Epithelial cell of proximal tubule (primary cell): ENCODE data around the gene PSMA5. TPM values are rescaled to one million over a fixed set of nuclear protein-coding genes. Genes with fewer than 3 reads are reported as not detected.

Source experiments
- DNase-seq: peaks from one replicate; pipeline ENCODE4 v3.0.0-alpha.2; 2011; ENCODE audit warnings: low read depth
- H3K4me3 ChIP-seq: 2 replicates; pipeline ENCODE4 v1.5.1; 2011; ENCODE audit warnings: low read depth, mild to moderate bottlenecking, low read length
- total RNA-seq: library from RNA; depleted of rRNA; stranded (reverse); fragments of >200 nt; gene quantifications from 2 replicates; pipeline ENCODE4 v1.2.3, GENCODE V29; 2015
- TF ChIP-seq, protein P1 (sequence below): conservative IDR thresholded peaks from 2 replicates; pipeline ENCODE4 v1.5.1; 2012; ENCODE audit warnings: low read depth, mild to moderate bottlenecking, low read length

The PSMA5 gene
- total RNA-seq, 1 donor from 2014 or later: 67.5 TPM

DNA sequence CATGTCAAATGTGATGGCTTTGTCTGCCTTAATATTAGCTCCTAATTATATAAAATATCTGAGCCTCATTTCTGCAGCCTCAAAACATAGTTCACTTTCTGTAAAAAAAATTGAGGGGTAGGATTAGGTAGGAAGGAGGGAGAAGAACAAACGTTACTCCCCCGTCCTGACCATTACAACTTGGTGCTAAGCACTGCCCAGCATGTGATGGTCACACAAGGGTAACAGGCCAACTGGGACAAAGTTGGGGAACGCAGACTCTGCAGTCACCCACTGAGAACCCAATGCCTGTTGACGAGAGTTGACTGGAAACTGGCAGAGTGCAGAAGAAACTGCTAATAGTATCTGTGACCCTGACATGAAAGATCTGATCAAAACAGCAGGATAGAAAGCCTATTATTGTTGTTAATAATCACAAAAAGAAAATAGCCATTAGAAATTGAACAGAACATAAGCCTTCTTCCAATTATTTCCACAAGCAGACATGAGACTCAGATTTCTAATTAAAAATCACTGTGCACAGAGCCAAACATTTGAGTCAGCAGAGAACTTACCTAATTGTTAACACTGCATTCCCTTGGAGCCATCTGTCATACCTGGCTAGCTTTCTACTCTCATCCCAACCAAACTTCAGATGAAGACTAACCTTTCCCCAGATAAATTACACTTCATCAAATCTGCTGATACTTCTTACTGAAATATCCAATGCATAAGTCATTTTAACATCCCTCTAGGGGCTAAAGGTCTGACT, 34.0 kb downstream of the PSMA5 start:
- peak overlapping the region; percentile 21 for H3K4me3 ChIP-seq
- TF ChIP-seq, protein P1, sequence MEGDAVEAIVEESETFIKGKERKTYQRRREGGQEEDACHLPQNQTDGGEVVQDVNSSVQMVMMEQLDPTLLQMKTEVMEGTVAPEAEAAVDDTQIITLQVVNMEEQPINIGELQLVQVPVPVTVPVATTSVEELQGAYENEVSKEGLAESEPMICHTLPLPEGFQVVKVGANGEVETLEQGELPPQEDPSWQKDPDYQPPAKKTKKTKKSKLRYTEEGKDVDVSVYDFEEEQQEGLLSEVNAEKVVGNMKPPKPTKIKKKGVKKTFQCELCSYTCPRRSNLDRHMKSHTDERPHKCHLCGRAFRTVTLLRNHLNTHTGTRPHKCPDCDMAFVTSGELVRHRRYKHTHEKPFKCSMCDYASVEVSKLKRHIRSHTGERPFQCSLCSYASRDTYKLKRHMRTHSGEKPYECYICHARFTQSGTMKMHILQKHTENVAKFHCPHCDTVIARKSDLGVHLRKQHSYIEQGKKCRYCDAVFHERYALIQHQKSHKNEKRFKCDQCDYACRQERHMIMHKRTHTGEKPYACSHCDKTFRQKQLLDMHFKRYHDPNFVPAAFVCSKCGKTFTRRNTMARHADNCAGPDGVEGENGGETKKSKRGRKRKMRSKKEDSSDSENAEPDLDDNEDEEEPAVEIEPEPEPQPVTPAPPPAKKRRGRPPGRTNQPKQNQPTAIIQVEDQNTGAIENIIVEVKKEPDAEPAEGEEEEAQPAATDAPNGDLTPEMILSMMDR: no peak
- no peak for DNase-seq

GRCh38 chr1:109391626-109392025, 34.6 kb downstream of the PSMA5 start:
- no peak overlapping the region for H3K4me3 ChIP-seq
- no peak for DNase-seq
- TF ChIP-seq, protein P1: no peak

DNA sequence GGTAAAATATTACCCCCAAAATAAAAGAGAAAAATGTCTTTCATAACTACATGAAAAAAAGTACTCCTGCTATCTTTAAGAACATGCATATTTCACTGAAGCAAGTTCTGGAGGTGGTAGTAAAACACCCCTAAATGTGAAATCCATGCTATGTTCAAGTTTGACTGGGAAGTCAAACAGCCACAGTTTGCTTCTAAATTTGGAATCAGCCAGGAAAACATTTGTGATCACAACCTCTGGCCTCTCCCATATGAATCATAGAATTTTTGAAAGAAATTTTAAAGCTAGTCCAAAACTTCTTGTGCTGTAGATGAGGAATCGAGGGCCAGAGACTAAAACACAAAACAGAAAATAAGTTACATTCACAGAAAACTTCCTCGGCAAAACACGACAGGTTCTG, 35.1 kb downstream of the PSMA5 start:
- H3K4me3 ChIP-seq: no peak overlapping the region
- TF ChIP-seq, protein P1: no peak
- DNase-seq: no peak

GRCh38 chr1:109389638-109390341, 36.5 kb downstream of the PSMA5 start:
- TF ChIP-seq, protein P1: no peak
- H3K4me3 ChIP-seq: no peak overlapping the region
- DNase-seq: no peak

- TF ChIP-seq, protein P1: no peak
- H3K4me3 ChIP-seq: no peak overlapping the region
- DNase-seq: no peak
Measured at GRCh38 chr1:109388884-109389637, 37.2 kb downstream of the PSMA5 start.

DNA sequence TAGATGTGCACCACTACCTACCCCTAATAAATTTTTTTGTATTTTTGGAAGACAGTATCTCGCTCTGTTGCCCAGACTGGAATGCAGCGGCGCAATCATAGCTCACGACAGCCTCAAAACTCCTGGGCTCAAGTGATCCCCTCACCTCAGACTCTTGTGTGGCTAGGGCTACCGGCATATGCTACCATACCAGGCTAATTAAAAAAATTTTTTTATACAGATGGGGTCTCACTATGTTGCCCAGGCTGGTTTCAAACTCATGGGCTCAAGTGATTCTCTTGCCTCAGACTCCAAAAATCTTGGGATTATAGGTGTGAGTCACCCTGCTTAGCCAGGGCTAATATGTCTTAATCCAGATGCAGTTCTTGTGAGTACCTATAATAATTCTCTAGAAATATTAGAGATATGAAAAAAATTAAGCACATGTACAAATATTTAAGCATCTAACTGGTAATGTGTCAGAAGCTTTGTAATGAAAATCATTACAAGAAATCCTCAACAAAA, 38.0 kb downstream of the PSMA5 start:
- H3K4me3 ChIP-seq: no peak overlapping the region
- TF ChIP-seq, protein P1: no peak
- DNase-seq: no peak
